GM21717 (cell line): ENCODE results near the gene PRPH.
"Not testable (repeated sequence)": the region's sequence is repeated elsewhere in the genome, so short reads cannot be mapped to it uniquely, and the experiment has no call there.

Experiments
- ATAC-seq: cut with Tn5 transposase; IDR thresholded peaks from one replicate; pipeline ENCODE4 v1.9.1; 2021; ENCODE audit warnings: mild to moderate bottlenecking, moderate library complexity; ENCODE audit not compliant: unreplicated experiment

PRPH gene

GRCh38 chr12:49295082-49295936, at the start of gene PRPH:
Gene PRPH, plus strand, starts transcription at chr12:49295147. Its CDS starts 54 bp downstream, at chr12:49295201.
- no peak for ATAC-seq

GRCh38 chr12:49251357-49251756, 43.6 kb upstream of the PRPH start:
- no peak for ATAC-seq

GRCh38 chr12:49253033-49253623, 41.8 kb upstream of the PRPH start:
- ATAC-seq = no peak

DNA sequence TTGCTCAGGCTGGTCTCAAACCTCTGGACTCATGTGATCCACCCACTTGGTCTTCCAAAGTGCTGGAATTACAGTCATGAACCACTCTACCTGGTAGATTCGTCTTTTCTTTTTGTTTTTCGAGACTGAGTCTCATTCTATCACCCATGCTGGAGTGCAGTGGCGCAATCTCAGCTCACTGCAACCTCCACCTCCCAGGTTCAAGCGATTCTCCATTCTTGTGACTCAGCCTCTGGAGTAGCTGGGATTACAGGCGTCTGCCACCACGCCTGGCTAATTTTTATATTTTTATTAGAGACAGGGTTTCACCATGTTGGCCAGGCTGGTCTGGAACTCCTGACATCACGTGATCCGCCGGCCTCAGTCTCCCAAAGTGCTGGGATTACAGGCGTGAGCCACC, 39.5 kb upstream of the PRPH start:
- ATAC-seq = not testable (repeated sequence)

GRCh38 chr12:49255857-49256637, 38.9 kb upstream of the PRPH start:
- no peak for ATAC-seq

DNA sequence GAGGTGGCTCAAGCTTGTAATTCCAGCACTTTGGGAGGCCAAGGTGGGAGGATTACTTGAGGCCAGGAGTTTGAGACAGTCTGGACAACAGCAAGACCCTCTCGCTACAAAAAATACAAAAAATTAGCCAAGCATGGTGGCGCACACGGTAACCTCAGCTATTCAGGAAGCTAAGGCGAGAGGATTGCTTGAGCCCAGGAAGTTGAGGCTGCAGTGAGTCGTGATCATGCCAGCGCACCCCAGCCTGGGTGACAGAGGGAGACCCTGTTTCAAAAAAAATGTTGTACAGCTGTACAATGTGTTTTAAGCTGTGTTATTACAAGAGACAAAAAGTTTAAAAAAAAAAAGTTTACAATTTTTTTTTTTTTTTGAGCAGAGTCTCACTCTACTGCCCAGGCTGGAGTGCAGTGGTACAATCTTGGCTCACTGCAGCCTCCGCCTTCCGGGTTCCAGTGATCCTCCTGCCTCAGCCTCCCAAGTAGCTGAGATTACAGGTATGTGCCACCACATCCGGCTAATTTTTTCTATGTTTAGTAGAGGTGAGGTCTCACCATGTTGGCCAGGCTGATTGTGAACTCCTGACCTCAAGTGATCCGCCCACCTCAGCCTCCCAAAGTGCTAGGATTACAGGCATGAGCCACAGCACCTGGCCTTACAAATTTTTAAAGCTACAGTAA, 37.3 kb upstream of the PRPH start:
- ATAC-seq = not testable (repeated sequence)

DNA sequence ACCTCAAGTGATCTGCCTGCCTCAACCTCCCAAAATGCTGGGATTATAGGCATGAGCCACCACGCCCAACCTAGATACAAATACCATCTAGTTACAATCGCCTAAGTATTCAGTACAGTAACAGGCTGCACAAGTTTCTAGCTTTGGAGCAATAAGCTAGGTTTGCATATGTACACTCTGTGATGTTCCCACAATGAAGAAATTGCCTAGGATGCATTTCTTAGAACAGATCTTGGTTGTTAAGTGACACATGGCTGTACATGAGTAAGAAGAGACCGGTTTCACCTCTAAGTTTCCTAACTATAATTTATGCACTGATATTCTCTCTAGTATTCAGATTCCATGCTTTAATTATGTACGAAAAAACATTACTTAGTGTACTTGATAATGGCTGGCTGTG, 35.5 kb upstream of the PRPH start:
- ATAC-seq = no peak

DNA sequence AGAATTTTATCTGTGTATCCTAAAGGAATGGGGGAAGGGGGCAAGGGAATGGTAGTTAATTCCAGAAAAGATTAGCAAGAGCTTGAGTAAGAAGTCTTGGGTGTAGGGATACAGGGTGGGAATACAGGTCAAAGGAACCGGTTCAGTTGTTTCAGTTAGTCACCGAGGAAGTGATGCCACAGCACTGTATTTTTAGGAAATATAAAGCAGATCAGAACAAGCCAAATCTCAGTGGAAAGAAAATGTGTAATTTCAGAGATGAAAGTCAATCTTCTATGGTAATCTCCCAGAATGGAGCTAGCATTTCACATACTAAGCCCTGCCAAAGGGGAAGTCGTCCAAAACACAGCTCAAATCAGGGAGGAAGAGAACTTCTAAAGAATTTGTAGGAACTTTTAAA, 34.8 kb upstream of the PRPH start:
- ATAC-seq = no peak

DNA sequence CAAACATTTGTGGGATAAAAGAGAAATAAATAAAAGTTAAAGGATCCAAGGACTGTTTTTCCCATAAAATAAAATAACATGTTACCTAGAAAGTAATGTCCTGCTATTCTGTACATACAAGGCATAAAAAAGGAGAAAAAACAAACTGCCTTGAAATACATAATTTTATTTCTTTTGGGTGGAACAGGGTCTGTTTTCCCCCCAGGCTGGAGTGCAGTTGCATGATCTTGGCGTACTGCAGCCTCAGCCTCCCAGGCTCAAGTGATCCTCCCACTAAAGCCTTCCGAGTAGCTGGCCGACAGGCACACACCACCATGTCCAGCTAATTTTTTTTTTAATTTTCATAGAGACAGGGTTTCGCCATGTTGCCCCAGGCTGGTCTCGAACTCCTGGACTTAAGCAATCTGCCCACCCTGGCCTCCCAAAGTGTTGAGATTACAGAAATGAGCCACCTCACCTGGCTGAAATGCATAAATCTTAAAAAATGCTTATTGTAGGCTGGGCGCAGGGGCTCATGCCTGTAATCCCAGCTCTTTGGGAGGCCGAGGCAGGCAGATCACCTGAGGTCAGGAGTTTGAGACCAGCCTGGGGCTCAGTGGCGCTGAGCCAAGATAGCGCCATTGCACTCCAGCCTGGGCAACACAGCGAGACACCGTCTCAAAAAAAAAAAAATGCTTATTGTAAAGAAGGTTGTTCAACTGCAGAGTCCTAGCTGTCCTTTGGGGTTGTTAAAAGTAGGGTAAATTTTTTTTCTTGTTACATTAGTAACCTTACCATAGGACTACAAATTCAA, 34.2 kb upstream of the PRPH start:
- ATAC-seq = no peak

- ATAC-seq = no peak
These were observed 33.2 kb upstream of the PRPH start for GRCh38 chr12:49261721-49262120.

DNA sequence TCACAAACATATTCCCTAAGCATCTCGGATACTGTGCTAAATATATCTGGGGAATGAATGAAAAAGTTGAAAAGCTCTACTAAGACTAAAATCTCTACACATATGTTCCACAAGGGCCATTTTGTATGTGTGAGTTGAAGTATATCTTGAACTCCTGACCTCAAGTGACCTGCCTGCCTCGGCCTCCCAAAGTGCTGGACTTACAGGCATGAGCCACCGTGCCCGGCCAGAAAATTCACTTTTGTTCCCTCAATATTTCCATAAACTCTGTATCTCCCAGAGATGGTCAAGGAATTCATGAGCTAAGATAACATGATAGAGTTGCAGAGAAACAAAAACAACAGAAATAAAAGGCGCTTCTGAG, 31.6 kb upstream of the PRPH start:
- ATAC-seq = no peak

DNA sequence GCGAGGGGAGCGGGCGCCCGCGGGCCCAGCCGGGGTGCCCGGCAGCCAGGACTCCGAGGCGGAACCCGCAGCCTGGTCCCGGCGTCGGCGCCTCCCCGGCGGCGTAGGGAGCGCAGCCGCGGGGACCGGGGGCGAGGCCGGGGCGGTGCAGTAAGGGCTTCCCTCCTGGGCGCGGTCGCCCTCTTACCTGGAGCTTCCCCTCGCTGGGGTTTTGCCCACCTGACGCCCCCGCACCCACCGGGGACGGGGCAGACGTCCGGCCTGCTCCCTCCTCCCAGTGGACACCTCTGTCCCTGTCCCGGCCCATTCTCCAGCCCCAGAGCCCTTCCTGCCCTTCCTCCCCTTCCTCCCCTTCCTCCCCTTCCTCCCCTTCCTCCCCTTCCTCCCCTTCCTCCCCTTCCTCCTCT, 30.5 kb upstream of the PRPH start:
- ATAC-seq = peak; percentile 22

GRCh38 chr12:49264873-49265792, 29.8 kb upstream of the PRPH start, which contains the start of gene TUBA1C:
Gene TUBA1C, plus strand, starts transcription at chr12:49265082. Its CDS starts 100 bp downstream, at chr12:49265182.
- ATAC-seq = peak; percentile 88

GRCh38 chr12:49269191-49269590, 25.8 kb upstream of the PRPH start:
- not testable (repeated sequence) for ATAC-seq

DNA sequence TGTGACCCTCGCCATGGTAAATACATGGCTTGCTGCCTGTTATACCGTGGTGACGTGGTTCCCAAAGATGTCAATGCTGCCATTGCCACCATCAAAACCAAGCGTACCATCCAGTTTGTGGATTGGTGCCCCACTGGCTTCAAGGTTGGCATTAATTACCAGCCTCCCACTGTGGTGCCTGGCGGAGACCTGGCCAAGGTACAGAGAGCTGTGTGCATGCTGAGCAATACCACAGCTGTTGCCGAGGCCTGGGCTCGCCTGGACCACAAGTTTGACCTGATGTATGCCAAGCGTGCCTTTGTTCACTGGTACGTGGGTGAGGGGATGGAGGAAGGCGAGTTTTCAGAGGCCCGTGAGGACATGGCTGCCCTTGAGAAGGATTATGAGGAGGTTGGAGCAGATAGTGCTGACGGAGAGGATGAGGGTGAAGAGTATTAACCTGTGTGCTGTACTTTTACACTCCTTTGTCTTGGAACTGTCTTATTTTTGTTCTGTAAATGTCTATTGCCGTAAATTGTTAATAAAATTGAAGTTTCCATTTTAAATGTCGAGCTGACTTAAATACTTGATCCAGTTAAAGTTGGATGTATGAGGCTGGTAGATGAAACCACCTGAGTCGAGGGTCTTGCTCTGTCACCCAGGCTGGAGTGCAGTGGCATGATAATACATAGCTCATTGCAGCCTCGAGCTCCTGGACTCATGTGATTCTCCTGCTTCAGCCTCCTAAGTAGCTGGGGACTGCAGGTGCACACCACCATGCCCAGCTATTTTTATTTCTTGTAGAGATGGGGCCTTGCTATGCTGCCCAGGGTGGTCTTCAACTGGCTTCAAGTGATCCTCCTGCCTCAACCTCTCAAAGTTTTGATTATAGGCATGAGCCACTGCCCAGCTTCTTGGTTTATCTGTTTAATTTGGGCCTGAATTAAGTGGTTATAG, 21.9 kb upstream of the PRPH start:
- ATAC-seq = no peak

- no peak for ATAC-seq
These were observed 21.1 kb upstream of the PRPH start for GRCh38 chr12:49273726-49274395.

GRCh38 chr12:49274396-49275069, 20.4 kb upstream of the PRPH start:
- ATAC-seq = no peak
